HepG2 (cell line): ENCODE data around the gene RFC2. TPM values are rescaled to one million over a fixed set of nuclear protein-coding genes. Genes with fewer than 3 reads are reported as not detected.

Experiments
- FOXA3 ChIP-seq: IDR thresholded peaks from 2 replicates; pipeline ENCODE4 v1.6.1; 2016; ENCODE audit warnings: missing genetic modification reagents, missing compliant biosample characterization
- FOXP4 ChIP-seq: sonication (generic); formaldehyde crosslinking; IDR thresholded peaks from 2 replicates; pipeline ENCODE4 v1.4.0; 2020; ENCODE audit warnings: missing genetic modification reagents
- HDAC1 ChIP-seq: sonication (generic); formaldehyde crosslinking; IDR thresholded peaks from 2 replicates; pipeline ENCODE4 v1.5.1; 2020; ENCODE audit warnings: mild to moderate bottlenecking, missing genetic modification reagents
- HNRNPK ChIP-seq: fragments of 200-400 bp; formaldehyde crosslinking; IDR thresholded peaks from 2 replicates; pipeline ENCODE4 v1.6.1; 2018; ENCODE audit warnings: low read length, low read depth, moderate library complexity, mild to moderate bottlenecking; ENCODE audit not compliant: poor library complexity, severe bottlenecking
- MAFK ChIP-seq, 2 experiments: IDR thresholded peaks in 1 of 2; conservative IDR thresholded peaks in 1 of 2; 2 replicates each; pipeline ENCODE4 v1.6.1; 2011; ENCODE audit warnings: improper control_type of control experiment in 2 of 2, low read length in 2 of 2
- NR2F1 ChIP-seq, 2 experiments: fragments of 450-650 bp in 1 of 2; formaldehyde crosslinking in 1 of 2; IDR thresholded peaks; 2 replicates each; pipeline versions ENCODE4 v1.5.0 to v1.6.1; 2016 to 2020; ENCODE audit warnings: mild to moderate bottlenecking in 1 of 2, missing compliant biosample characterization in 1 of 2, missing genetic modification reagents in 1 of 2, moderate library complexity in 1 of 2
- PAF1 ChIP-seq: IDR thresholded peaks from 2 replicates; pipeline ENCODE4 v1.6.1; 2016; ENCODE audit warnings: missing genetic modification reagents, missing compliant biosample characterization
- PCBP1 ChIP-seq: fragments of 200-400 bp; formaldehyde crosslinking; IDR thresholded peaks from 2 replicates; pipeline ENCODE4 v1.6.1; 2017; ENCODE audit warnings: mild to moderate bottlenecking, low read depth, low read length, borderline replicate concordance
- ZBTB1 ChIP-seq: sonication (generic); formaldehyde crosslinking; IDR thresholded peaks from 2 replicates; pipeline ENCODE4 v1.4.0; 2020; ENCODE audit warnings: missing genetic modification reagents, borderline replicate concordance
- ZBTB7B ChIP-seq: sonication (generic); formaldehyde crosslinking; IDR thresholded peaks from 2 replicates; pipeline ENCODE4 v1.4.0; 2020; ENCODE audit warnings: missing genetic modification reagents
- ZNF12 ChIP-seq: sonication (generic); formaldehyde crosslinking; IDR thresholded peaks from 2 replicates; pipeline ENCODE4 v1.5.0; 2020; ENCODE audit warnings: missing genetic modification reagents
- ZNF280D ChIP-seq: sonication (generic); formaldehyde crosslinking; IDR thresholded peaks from 2 replicates; pipeline ENCODE4 v1.5.1; 2020; ENCODE audit warnings: mild to moderate bottlenecking, missing genetic modification reagents
- ZNF639 ChIP-seq: conservative IDR thresholded peaks from 2 replicates; pipeline ENCODE4 v1.6.1; 2018; ENCODE audit warnings: missing genetic modification reagents
- ZNF644 ChIP-seq: IDR thresholded peaks from 2 replicates; pipeline ENCODE4 v1.6.1; 2016; ENCODE audit warnings: low read depth
- ZNF746 ChIP-seq: sonication (generic); formaldehyde crosslinking; IDR thresholded peaks from 2 replicates; pipeline ENCODE4 v1.8.0; 2022; ENCODE audit warnings: mild to moderate bottlenecking, missing genetic modification reagents
- ZNF75D ChIP-seq: sonication (generic); formaldehyde crosslinking; IDR thresholded peaks from 2 replicates; pipeline ENCODE4 v1.8.1; 2023; ENCODE audit warnings: missing genetic modification reagents, mild to moderate bottlenecking, borderline replicate concordance
- ZNF777 ChIP-seq: sonication (generic); formaldehyde crosslinking; IDR thresholded peaks from 2 replicates; pipeline ENCODE4 v1.4.0; 2020; ENCODE audit warnings: missing genetic modification reagents
- polyA plus RNA-seq, 8 experiments: library from polyadenylated mRNA; depleted of rRNA in 3 of 8; stranded (reverse) in 7 of 8; unstranded in 1 of 8; fragments of >200 nt; fragmentation: Illumina TruSeq in 4 of 8; extraction: Trizol in 4 of 8; gene quantifications; 2 replicates each; pipeline versions ENCODE4 v1.2.1 to v1.2.3, GENCODE V29; 2011 to 2016; ENCODE audit warnings: low read depth in 4 of 8, missing spikeins in 1 of 8, mixed read lengths in 1 of 8; ENCODE audit not compliant: insufficient read depth in 1 of 8
- total RNA-seq, 5 experiments: library from RNA; depleted of rRNA; stranded (reverse); fragments of >200 nt; fragmentation: Illumina TruSeq; extraction: Trizol; gene quantifications; 2 replicates each; pipeline ENCODE4 v1.2.3, GENCODE V29; 2016; ENCODE audit warnings: low read depth in 1 of 5
- TF ChIP-seq, protein P1 (sequence below): IDR thresholded peaks from 2 replicates; pipeline ENCODE4 v1.4.0; 2020; ENCODE audit warnings: mild to moderate bottlenecking, missing genetic modification reagents
- TF ChIP-seq, protein P2 (sequence below): sonication (generic); IDR thresholded peaks from 2 replicates; pipeline ENCODE4 v1.6.1; 2016; ENCODE audit warnings: low read depth, borderline replicate concordance

Gene RFC2
- total and polyA plus RNA-seq, 2 of the 13 experiments (the other 11 are each of a cell fraction or from before 2014, with no cell fraction given), result 14.6 to 43.5 TPM

- TF ChIP-seq MAFK (conservative IDR thresholded peaks at IDR 0.05 in 1 of 2, IDR thresholded peaks at IDR 0.05 in 1 of 2; ENCODE audit: low read length in 2 of 2) (no peak), NR2F1 (CRISPR knock-in tag; IDR thresholded peaks at IDR 0.05) (no peak), ZNF280D (CRISPR knock-in tag) (no peak), ZBTB7B (peak; percentile 14; the same call in 1 of the 2 replicates), ZNF639 (CRISPR knock-in tag) (no peak), ZNF644 (no peak), HDAC1 (CRISPR knock-in tag) (peak; percentile 44; the same call in 1 of the 2 replicates), ZBTB1 (CRISPR knock-in tag) (no peak), PCBP1 (peak; percentile 96; the same call in 1 of the 2 replicates), ZNF75D (CRISPR knock-in tag) (no peak), FOXA3 (CRISPR knock-in tag) (peak; percentile 37; the same call in 1 of the 2 replicates), ZNF777 (CRISPR knock-in tag) (peak; percentile 83), ZNF12 (CRISPR knock-in tag) (peak; percentile 98), HNRNPK (peak; percentile 96), PAF1 (CRISPR knock-in tag) (no peak), ZNF746 (CRISPR knock-in tag) (peak; percentile 88), FOXP4 (CRISPR knock-in tag) (peak; percentile 91)
- TF ChIP-seq, protein P1, sequence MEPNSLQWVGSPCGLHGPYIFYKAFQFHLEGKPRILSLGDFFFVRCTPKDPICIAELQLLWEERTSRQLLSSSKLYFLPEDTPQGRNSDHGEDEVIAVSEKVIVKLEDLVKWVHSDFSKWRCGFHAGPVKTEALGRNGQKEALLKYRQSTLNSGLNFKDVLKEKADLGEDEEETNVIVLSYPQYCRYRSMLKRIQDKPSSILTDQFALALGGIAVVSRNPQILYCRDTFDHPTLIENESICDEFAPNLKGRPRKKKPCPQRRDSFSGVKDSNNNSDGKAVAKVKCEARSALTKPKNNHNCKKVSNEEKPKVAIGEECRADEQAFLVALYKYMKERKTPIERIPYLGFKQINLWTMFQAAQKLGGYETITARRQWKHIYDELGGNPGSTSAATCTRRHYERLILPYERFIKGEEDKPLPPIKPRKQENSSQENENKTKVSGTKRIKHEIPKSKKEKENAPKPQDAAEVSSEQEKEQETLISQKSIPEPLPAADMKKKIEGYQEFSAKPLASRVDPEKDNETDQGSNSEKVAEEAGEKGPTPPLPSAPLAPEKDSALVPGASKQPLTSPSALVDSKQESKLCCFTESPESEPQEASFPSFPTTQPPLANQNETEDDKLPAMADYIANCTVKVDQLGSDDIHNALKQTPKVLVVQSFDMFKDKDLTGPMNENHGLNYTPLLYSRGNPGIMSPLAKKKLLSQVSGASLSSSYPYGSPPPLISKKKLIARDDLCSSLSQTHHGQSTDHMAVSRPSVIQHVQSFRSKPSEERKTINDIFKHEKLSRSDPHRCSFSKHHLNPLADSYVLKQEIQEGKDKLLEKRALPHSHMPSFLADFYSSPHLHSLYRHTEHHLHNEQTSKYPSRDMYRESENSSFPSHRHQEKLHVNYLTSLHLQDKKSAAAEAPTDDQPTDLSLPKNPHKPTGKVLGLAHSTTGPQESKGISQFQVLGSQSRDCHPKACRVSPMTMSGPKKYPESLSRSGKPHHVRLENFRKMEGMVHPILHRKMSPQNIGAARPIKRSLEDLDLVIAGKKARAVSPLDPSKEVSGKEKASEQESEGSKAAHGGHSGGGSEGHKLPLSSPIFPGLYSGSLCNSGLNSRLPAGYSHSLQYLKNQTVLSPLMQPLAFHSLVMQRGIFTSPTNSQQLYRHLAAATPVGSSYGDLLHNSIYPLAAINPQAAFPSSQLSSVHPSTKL (CRISPR knock-in tag), result peak; percentile 46; the same call in 1 of the 2 replicates
- TF ChIP-seq, protein P2, sequence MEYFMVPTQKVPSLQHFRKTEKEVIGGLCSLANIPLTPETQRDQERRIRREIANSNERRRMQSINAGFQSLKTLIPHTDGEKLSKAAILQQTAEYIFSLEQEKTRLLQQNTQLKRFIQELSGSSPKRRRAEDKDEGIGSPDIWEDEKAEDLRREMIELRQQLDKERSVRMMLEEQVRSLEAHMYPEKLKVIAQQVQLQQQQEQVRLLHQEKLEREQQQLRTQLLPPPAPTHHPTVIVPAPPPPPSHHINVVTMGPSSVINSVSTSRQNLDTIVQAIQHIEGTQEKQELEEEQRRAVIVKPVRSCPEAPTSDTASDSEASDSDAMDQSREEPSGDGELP, result peak; percentile 78
Measured at GRCh38 chr7:74269757-74270277, 15.6 kb upstream of the RFC2 start (continued).
